Upper lobe of left lung (tissue), 4 donors: ENCODE data around the gene ADSS1.

ENCODE experiments used
- EP300 ChIP-seq, 4 donors: sonication (generic); formaldehyde crosslinking; IDR thresholded peaks; one replicate each; pipeline ENCODE4 v1.5.1; 2017; ENCODE audit warnings: antibody characterized with exemption in 4 of 4, control low read depth in 2 of 4
- POLR2AphosphoS5 ChIP-seq, 2 donors: sonication (generic); formaldehyde crosslinking; IDR thresholded peaks; one replicate each; pipeline ENCODE4 v1.5.1; 2017; ENCODE audit warnings: antibody characterized with exemption in 2 of 2
- TF ChIP-seq, protein P1 (sequence below), 6 experiments: fragments of 450-650 bp in 4 of 6; fragments of 200-600 bp in 2 of 6; sonication (generic) in 2 of 6; IDR thresholded peaks; one replicate each; pipeline ENCODE4 v1.5.1; 2016 to 2019; ENCODE audit warnings: antibody characterized with exemption in 6 of 6

- TF ChIP-seq, protein P1, sequence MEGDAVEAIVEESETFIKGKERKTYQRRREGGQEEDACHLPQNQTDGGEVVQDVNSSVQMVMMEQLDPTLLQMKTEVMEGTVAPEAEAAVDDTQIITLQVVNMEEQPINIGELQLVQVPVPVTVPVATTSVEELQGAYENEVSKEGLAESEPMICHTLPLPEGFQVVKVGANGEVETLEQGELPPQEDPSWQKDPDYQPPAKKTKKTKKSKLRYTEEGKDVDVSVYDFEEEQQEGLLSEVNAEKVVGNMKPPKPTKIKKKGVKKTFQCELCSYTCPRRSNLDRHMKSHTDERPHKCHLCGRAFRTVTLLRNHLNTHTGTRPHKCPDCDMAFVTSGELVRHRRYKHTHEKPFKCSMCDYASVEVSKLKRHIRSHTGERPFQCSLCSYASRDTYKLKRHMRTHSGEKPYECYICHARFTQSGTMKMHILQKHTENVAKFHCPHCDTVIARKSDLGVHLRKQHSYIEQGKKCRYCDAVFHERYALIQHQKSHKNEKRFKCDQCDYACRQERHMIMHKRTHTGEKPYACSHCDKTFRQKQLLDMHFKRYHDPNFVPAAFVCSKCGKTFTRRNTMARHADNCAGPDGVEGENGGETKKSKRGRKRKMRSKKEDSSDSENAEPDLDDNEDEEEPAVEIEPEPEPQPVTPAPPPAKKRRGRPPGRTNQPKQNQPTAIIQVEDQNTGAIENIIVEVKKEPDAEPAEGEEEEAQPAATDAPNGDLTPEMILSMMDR (IDR thresholded peaks at IDR 0.05) = no peak
- no peak for TF ChIP-seq POLR2AphosphoS5 (IDR thresholded peaks at IDR 0.05)
- no peak for TF ChIP-seq EP300 (IDR thresholded peaks at IDR 0.05)
These were observed 5.8 kb downstream of the ADSS1 start for GRCh38 chr14:104729835-104730181.
